PC-9 (cell line): Measurements from ENCODE around the gene TSPAN18. TPM values are rescaled to one million over a fixed set of nuclear protein-coding genes. Genes with fewer than 3 reads are reported as not detected.

Source experiments
- BruUV-seq: library from RNA; stranded (reverse); fragments of 400-500 nt; replicated peaks from 2 replicates; lab custom pipeline; 2021; lab: Mats Ljungman, UMichigan
- CTCF ChIA-PET: fragments of 300-600 bp; sonication (Branson Sonifier 250); formaldehyde crosslinking; loops from one replicate; lab custom pipeline; 2022; ENCODE audit warnings: antibody characterized with exemption; lab: Charles Lee
- POLR2A ChIA-PET: fragments of 300-600 bp; sonication (Branson Sonifier 250); formaldehyde crosslinking; loops from one replicate; lab custom pipeline; 2022; ENCODE audit warnings: antibody characterized with exemption; ENCODE audit not compliant: unreplicated experiment; lab: Charles Lee
- DNase-seq, 2 experiments: peaks; one replicate each; pipeline versions ENCODE4 v3.0.0 to v3.0.0-alpha.2; 2015 to 2022; ENCODE audit warnings: mixed read lengths in 1 of 2
- H2AFZ ChIP-seq: fragments of 200-600 bp; sonication (generic); 2 replicates; pipeline ENCODE4 v1.8.1; 2017; ENCODE audit warnings: antibody characterized with exemption
- H3F3A ChIP-seq: fragments of 200-600 bp; sonication (generic); 2 replicates; pipeline ENCODE4 v1.8.1; 2017; ENCODE audit warnings: antibody characterized with exemption, mild to moderate bottlenecking, low read depth; ENCODE audit not compliant: insufficient read depth
- H3K27ac ChIP-seq: fragments of 200-600 bp; sonication (generic); 2 replicates; pipeline ENCODE4 v1.6.1; 2016; ENCODE audit warnings: mixed run types
- H3K27me3 ChIP-seq: fragments of 200-600 bp; sonication (generic); 2 replicates; pipeline ENCODE4 v1.6.1; 2016; ENCODE audit warnings: low read depth, mixed run types; ENCODE audit not compliant: insufficient read depth
- H3K36me3 ChIP-seq: fragments of 200-600 bp; sonication (generic); 2 replicates; pipeline ENCODE4 v1.6.1; 2016; ENCODE audit warnings: low read depth, mixed run types
- H3K4me1 ChIP-seq: fragments of 200-600 bp; sonication (generic); replicated peaks from 2 replicates; pipeline ENCODE4 v1.6.1; 2016; ENCODE audit warnings: mixed run types; ENCODE audit not compliant: insufficient read depth
- H3K4me2 ChIP-seq: fragments of 200-600 bp; sonication (generic); 2 replicates; pipeline ENCODE4 v1.6.1; 2017; ENCODE audit warnings: mixed run types
- H3K4me3 ChIP-seq: fragments of 200-600 bp; sonication (generic); 2 replicates; pipeline ENCODE4 v1.6.1; 2016; ENCODE audit warnings: mixed run types
- H3K79me2 ChIP-seq: fragments of 200-600 bp; sonication (generic); 2 replicates; pipeline ENCODE4 v1.6.1; 2017; ENCODE audit warnings: low read depth, mixed run types
- H3K9me2 ChIP-seq: fragments of 200-600 bp; sonication (generic); 2 replicates; pipeline ENCODE4 v1.8.1; 2017; ENCODE audit warnings: mild to moderate bottlenecking; ENCODE audit not compliant: insufficient read depth
- H3K9me3 ChIP-seq: fragments of 200-600 bp; sonication (generic); 2 replicates; pipeline ENCODE4 v1.8.1; 2016; ENCODE audit warnings: low read depth; ENCODE audit not compliant: insufficient read depth
- H4K20me1 ChIP-seq: fragments of 200-600 bp; sonication (generic); 2 replicates; pipeline ENCODE4 v1.8.1; 2017; ENCODE audit not compliant: insufficient read depth
- EZH2 ChIP-seq: fragments of 200-600 bp; sonication (generic); IDR thresholded peaks from 2 replicates; pipeline ENCODE4 v1.8.0; 2017; ENCODE audit warnings: antibody characterized with exemption, low read depth
- intact Hi-C: fragments of 100-400 bp; cut with micrococcal nuclease; formaldehyde crosslinking; loops from one replicate; pipeline ENCODE4 v1.10.0; 2022; ENCODE audit not compliant: unreplicated experiment
- total RNA-seq: library from RNA; stranded (reverse); gene quantifications from 2 replicates; pipeline ENCODE4 v1.2.3, GENCODE V29; 2021
- TF ChIP-seq, protein P1 (sequence below): fragments of 200-600 bp; sonication (generic); conservative IDR thresholded peaks from 2 replicates; pipeline ENCODE4 v1.6.1; 2017; ENCODE audit warnings: mixed run types, antibody characterized with exemption, mild to moderate bottlenecking, moderate library complexity

The TSPAN18 gene
- total RNA-seq, 1 experiment from 2014 or later, result not detected

DNA sequence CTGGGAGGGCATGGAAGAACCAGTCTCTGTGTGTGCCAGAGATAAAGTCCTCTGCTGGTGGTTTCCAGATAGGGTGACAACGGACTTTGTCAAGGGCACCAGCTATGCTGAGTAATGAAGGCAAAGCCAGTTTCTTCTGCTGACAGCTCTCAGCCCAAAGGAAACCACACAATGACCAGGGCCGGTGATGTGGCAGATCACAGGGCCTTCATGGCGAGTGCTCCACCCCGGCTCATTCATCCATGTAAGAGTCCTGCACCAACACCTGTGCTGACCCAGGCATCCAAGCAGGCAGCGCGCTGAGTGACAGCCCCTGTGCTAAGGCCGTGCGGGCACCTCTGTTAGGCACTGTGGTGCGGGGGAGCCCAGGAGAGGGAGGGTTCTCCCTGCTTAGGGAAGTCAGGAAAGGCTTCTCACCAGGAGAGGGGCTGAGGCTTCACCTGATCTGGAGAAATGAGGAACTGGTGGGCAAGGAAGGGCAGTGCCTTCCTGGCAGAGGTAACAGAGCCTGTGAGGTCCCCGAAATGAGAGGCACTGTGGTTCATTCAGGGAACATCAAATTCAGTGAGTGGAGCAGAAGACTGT lies 190.1 kb downstream of the TSPAN18 start:
- H3K36me3 ChIP-seq, result no peaks in the 10 kb centered on the region

DNA sequence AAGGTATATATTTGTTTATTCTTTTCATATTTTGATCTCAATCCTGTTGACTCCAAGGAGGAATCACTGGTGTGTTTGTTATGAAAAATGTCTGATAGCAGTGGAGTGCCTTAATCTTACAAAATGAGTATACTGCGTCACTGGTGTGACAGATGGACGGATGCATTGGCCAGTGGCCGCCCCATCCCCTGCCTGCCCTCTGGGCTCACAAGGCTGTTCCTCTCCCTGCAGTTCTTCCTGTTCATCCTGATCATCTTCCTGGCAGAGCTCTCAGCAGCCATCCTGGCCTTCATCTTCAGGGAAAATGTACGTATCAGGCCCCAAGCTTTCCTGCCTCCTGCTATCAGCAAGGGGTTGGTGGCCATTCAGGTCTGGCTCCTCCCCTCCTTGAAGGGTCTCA lies 191.0 kb downstream of the TSPAN18 start:
- intact Hi-C loops, result loop anchor here (10.0 kb wide), 1 partner anchor 633 kb away; no protein-coding TSS in a partner anchor
- peaks cover 81% of the 10 kb centered on the region for H3K27me3 ChIP-seq
- BruUV-seq, result no TSS peak

More for the DNA sequence above, 190.1 kb downstream of the TSPAN18 start:
- peaks cover 73% of the 10 kb centered on the region for H3K27me3 ChIP-seq
- H4K20me1 ChIP-seq, result 0 out of 2 replicates have a peak, but pooled peaks cover 7% of the 10 kb centered on the region
- no peak for TF ChIP-seq EZH2
- TF ChIP-seq, protein P1, sequence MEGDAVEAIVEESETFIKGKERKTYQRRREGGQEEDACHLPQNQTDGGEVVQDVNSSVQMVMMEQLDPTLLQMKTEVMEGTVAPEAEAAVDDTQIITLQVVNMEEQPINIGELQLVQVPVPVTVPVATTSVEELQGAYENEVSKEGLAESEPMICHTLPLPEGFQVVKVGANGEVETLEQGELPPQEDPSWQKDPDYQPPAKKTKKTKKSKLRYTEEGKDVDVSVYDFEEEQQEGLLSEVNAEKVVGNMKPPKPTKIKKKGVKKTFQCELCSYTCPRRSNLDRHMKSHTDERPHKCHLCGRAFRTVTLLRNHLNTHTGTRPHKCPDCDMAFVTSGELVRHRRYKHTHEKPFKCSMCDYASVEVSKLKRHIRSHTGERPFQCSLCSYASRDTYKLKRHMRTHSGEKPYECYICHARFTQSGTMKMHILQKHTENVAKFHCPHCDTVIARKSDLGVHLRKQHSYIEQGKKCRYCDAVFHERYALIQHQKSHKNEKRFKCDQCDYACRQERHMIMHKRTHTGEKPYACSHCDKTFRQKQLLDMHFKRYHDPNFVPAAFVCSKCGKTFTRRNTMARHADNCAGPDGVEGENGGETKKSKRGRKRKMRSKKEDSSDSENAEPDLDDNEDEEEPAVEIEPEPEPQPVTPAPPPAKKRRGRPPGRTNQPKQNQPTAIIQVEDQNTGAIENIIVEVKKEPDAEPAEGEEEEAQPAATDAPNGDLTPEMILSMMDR, result no peak
- no peaks in the 10 kb centered on the region for H3K4me1 ChIP-seq
- BruUV-seq, result no TSS peak
- no peak overlapping the region for H3K27ac ChIP-seq
- intact Hi-C loops, result loop anchor here (10.0 kb wide), 1 partner anchor 632 kb away; no protein-coding TSS in a partner anchor
- H3K4me2 ChIP-seq, result no peak overlapping the region
- no peak overlapping the region for H3K4me3 ChIP-seq
- no peak for DNase-seq
- H3K79me2 ChIP-seq, result no peaks in the 10 kb centered on the region
- H3K9me2 ChIP-seq, result no peaks in the 10 kb centered on the region
- no peaks in the 10 kb centered on the region for H3F3A ChIP-seq
- no peaks in the 10 kb centered on the region for H3K9me3 ChIP-seq
- CTCF ChIA-PET, result no interaction called here
- H2AFZ ChIP-seq, result no peak overlapping the region
- POLR2A ChIA-PET, result interaction anchor here (0.7 kb wide), 1 partner anchor 13 kb away, joined by 8 read pairs; no protein-coding TSS in a partner anchor

DNA sequence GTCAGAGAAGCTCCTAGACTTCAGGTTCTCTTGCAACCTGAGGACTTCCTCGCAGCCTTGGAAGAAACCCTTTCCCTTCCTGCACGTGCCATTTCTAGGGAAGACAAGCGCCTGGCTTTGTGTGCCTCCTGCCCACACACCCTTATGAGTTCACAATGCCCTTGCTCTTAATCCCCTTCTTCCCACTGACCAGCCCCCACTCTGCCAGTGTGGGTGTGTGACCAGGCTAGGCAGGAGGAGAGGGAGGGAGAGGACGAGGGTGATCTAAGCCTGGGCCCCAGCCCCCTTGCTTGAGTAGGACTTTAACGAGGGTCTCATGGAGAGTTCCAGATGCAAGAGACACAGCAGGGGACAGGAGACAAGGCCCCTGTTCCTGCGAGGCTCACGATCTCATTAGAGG lies 193.7 kb downstream of the TSPAN18 start:
- no peaks in the 10 kb centered on the region for H3F3A ChIP-seq
- TF ChIP-seq EZH2, result no peak
- TF ChIP-seq, protein P1, result no peak
- no peaks in the 10 kb centered on the region for H3K9me3 ChIP-seq
- no peaks in the 10 kb centered on the region for H3K79me2 ChIP-seq
- intact Hi-C loops, result no loop called here
- no peaks in the 10 kb centered on the region for H3K36me3 ChIP-seq
- H3K4me1 ChIP-seq, result no peaks in the 10 kb centered on the region
- DNase-seq, result no peak
- BruUV-seq, result no TSS peak
- H3K4me2 ChIP-seq, result no peak overlapping the region
- no peaks in the 10 kb centered on the region for H4K20me1 ChIP-seq
- no peak overlapping the region for H2AFZ ChIP-seq
- H3K27me3 ChIP-seq, result peaks cover 85% of the 10 kb centered on the region
- POLR2A ChIA-PET, result no interaction called here
- no peak overlapping the region for H3K27ac ChIP-seq
- H3K9me2 ChIP-seq, result no peaks in the 10 kb centered on the region
- CTCF ChIA-PET, result no interaction called here
- H3K4me3 ChIP-seq, result no peak overlapping the region

More for the DNA sequence above, 191.0 kb downstream of the TSPAN18 start:
- H3K4me3 ChIP-seq, result no peak overlapping the region
- ChIA-PET CTCF (no interaction called here), POLR2A (no interaction called here)
- no peak overlapping the region for H3K27ac ChIP-seq
- no peak for DNase-seq
- H3K9me2 ChIP-seq, result no peaks in the 10 kb centered on the region
- no peaks in the 10 kb centered on the region for H4K20me1 ChIP-seq
- H3K79me2 ChIP-seq, result no peaks in the 10 kb centered on the region
- H3K4me1 ChIP-seq, result no peaks in the 10 kb centered on the region
- H3F3A ChIP-seq, result no peaks in the 10 kb centered on the region
- TF ChIP-seq, protein P1, result no peak
- TF ChIP-seq EZH2, result no peak
- no peak overlapping the region for H2AFZ ChIP-seq
- H3K36me3 ChIP-seq, result no peaks in the 10 kb centered on the region
- H3K4me2 ChIP-seq, result no peak overlapping the region
- no peaks in the 10 kb centered on the region for H3K9me3 ChIP-seq
